ENCODE measurements around the gene OR6S1.

OR6S1 gene

DNA sequence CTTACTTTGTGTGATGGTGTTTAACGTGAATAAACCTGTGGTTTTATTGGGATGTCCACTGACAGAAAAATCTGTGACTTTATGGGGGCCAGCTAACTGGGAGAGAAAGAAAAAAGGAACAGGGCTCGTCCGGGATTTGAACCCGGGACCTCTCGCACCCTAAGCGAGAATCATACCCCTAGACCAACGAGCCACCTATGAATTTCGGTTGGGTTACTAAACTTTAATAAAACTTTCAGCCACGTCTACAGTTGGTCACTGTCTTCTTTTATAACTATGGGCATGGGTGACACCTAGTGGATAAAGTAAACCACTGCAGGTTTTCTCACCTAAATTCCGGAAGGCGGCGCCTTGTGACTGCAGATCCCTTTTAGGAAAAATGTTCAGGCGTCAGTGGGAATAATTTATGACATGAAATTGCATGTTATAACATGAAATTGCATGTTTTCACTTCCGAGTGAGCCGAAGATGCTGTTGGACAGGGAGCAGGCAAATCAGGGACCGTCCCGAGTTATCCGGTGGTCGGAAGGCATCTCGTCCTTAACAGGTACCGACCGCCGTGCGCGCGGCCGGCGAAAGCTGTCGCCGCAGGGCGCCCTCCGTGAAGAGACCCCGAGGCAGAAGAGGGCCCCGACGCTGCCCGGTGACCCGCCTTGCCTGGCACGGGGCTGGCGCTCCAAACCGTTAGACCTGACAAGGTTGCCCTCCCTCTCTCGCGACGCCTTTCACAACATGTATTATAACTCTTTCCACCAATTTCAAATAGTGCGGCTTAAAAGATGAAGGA, 32.1 kb downstream of the OR6S1 start (continued):
- TF ChIP-seq, protein P1, sequence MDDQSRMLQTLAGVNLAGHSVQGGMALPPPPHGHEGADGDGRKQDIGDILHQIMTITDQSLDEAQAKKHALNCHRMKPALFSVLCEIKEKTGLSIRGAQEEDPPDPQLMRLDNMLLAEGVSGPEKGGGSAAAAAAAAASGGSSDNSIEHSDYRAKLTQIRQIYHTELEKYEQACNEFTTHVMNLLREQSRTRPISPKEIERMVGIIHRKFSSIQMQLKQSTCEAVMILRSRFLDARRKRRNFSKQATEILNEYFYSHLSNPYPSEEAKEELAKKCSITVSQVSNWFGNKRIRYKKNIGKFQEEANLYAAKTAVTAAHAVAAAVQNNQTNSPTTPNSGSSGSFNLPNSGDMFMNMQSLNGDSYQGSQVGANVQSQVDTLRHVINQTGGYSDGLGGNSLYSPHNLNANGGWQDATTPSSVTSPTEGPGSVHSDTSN (CRISPR knock-in tag; IDR thresholded peaks at IDR 0.05): no peak
- TF ChIP-seq ZNF677 (tag by site-specific recombination; IDR thresholded peaks at IDR 0.05) (no peak), ZNF510 (tag by site-specific recombination; IDR thresholded peaks at IDR 0.05; ENCODE audit: insufficient replicate concordance) (no peak), ZNF549 (tag by site-specific recombination; IDR thresholded peaks at IDR 0.05) (no peak), SP2 (tag by site-specific recombination; IDR thresholded peaks at IDR 0.05) (no peak), KLF10 (tag by site-specific recombination; IDR thresholded peaks at IDR 0.05) (peak; percentile 55; the same call in 1 of the 2 replicates), HOXC10 (CRISPR knock-in tag; IDR thresholded peaks at IDR 0.05) (no peak), ZNF670 (tag by site-specific recombination; IDR thresholded peaks at IDR 0.05; ENCODE audit: low read depth) (no peak), ZNF266 (tag by site-specific recombination; IDR thresholded peaks at IDR 0.05; ENCODE audit: low read depth) (no peak), ZNF112 (tag by site-specific recombination; IDR thresholded peaks at IDR 0.05) (no peak), MYNN (tag by site-specific recombination; IDR thresholded peaks at IDR 0.05; ENCODE audit: borderline replicate concordance) (no peak), ZNF391 (tag by site-specific recombination; IDR thresholded peaks at IDR 0.05; ENCODE audit: borderline replicate concordance, low read depth) (peak; percentile 46; the same call in 1 of the 2 replicates), ZNF555 (tag by site-specific recombination; conservative IDR thresholded peaks at IDR 0.05) (no peak), KLF16 (tag by site-specific recombination; IDR thresholded peaks at IDR 0.05) (0 out of 2 replicates have a peak, but pooled peaks have one; percentile 22), OSR2 (tag by site-specific recombination; IDR thresholded peaks at IDR 0.05) (no peak), ZNF626 (tag by site-specific recombination; IDR thresholded peaks at IDR 0.05) (no peak), ZNF768 (tag by site-specific recombination; IDR thresholded peaks at IDR 0.05) (no peak), ZNF404 (tag by site-specific recombination; IDR thresholded peaks at IDR 0.05) (no peak), ZNF169 (tag by site-specific recombination; IDR thresholded peaks at IDR 0.05) (no peak), ZNF830 (tag by site-specific recombination; IDR thresholded peaks at IDR 0.05; ENCODE audit: low read depth) (no peak), ZNF19 (tag by site-specific recombination; IDR thresholded peaks at IDR 0.05; ENCODE audit: low read depth) (no peak)
- TF ChIP-seq, protein P2, sequence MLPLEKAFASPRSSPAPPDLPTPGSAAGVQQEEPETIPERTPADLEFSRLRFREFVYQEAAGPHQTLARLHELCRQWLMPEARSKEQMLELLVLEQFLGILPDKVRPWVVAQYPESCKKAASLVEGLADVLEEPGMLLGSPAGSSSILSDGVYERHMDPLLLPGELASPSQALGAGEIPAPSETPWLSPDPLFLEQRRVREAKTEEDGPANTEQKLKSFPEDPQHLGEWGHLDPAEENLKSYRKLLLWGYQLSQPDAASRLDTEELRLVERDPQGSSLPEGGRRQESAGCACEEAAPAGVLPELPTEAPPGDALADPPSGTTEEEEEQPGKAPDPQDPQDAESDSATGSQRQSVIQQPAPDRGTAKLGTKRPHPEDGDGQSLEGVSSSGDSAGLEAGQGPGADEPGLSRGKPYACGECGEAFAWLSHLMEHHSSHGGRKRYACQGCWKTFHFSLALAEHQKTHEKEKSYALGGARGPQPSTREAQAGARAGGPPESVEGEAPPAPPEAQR (tag by site-specific recombination; IDR thresholded peaks at IDR 0.05): no peak
- TF ChIP-seq, protein P3, sequence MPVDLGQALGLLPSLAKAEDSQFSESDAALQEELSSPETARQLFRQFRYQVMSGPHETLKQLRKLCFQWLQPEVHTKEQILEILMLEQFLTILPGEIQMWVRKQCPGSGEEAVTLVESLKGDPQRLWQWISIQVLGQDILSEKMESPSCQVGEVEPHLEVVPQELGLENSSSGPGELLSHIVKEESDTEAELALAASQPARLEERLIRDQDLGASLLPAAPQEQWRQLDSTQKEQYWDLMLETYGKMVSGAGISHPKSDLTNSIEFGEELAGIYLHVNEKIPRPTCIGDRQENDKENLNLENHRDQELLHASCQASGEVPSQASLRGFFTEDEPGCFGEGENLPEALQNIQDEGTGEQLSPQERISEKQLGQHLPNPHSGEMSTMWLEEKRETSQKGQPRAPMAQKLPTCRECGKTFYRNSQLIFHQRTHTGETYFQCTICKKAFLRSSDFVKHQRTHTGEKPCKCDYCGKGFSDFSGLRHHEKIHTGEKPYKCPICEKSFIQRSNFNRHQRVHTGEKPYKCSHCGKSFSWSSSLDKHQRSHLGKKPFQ (tag by site-specific recombination; IDR thresholded peaks at IDR 0.05): no peak
- TF ChIP-seq, protein P4, sequence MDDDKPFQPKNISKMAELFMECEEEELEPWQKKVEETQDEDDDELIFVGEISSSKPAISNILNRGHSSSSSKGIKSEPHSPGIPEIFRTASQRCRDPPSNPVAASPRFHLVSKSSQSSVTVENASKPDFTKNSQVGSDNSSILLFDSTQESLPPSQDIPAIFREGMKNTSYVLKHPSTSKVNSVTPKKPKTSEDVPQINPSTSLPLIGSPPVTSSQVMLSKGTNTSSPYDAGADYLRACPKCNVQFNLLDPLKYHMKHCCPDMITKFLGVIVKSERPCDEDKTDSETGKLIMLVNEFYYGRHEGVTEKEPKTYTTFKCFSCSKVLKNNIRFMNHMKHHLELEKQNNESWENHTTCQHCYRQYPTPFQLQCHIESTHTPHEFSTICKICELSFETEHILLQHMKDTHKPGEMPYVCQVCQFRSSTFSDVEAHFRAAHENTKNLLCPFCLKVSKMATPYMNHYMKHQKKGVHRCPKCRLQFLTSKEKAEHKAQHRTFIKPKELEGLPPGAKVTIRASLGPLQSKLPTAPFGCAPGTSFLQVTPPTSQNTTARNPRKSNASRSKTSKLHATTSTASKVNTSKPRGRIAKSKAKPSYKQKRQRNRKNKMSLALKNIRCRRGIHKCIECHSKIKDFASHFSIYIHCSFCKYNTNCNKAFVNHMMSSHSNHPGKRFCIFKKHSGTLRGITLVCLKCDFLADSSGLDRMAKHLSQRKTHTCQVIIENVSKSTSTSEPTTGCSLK (tag by site-specific recombination; IDR thresholded peaks at IDR 0.05): no peak
- TF ChIP-seq, protein P5, sequence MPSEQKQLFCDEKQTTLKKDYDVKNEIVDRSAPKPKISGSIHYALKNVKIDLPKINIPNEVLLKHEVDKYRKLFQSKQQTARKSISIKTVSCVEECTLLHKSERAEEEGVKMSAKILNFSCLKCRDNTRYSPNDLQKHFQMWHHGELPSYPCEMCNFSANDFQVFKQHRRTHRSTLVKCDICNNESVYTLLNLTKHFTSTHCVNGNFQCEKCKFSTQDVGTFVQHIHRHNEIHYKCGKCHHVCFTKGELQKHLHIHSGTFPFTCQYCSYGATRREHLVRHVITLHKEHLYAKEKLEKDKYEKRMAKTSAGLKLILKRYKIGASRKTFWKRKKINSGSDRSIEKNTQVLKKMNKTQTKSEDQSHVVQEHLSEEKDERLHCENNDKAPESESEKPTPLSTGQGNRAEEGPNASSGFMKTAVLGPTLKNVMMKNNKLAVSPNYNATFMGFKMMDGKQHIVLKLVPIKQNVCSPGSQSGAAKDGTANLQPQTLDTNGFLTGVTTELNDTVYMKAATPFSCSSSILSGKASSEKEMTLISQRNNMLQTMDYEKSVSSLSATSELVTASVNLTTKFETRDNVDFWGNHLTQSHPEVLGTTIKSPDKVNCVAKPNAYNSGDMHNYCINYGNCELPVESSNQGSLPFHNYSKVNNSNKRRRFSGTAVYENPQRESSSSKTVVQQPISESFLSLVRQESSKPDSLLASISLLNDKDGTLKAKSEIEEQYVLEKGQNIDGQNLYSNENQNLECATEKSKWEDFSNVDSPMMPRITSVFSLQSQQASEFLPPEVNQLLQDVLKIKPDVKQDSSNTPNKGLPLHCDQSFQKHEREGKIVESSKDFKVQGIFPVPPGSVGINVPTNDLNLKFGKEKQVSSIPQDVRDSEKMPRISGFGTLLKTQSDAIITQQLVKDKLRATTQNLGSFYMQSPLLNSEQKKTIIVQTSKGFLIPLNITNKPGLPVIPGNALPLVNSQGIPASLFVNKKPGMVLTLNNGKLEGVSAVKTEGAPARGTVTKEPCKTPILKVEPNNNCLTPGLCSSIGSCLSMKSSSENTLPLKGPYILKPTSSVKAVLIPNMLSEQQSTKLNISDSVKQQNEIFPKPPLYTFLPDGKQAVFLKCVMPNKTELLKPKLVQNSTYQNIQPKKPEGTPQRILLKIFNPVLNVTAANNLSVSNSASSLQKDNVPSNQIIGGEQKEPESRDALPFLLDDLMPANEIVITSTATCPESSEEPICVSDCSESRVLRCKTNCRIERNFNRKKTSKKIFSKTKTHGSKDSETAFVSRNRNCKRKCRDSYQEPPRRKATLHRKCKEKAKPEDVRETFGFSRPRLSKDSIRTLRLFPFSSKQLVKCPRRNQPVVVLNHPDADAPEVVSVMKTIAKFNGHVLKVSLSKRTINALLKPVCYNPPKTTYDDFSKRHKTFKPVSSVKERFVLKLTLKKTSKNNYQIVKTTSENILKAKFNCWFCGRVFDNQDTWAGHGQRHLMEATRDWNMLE (tag by site-specific recombination; conservative IDR thresholded peaks at IDR 0.05; ENCODE audit: low read depth): 0 out of 2 replicates have a peak, but pooled peaks have one; percentile 16
- TF ChIP-seq, protein P6, sequence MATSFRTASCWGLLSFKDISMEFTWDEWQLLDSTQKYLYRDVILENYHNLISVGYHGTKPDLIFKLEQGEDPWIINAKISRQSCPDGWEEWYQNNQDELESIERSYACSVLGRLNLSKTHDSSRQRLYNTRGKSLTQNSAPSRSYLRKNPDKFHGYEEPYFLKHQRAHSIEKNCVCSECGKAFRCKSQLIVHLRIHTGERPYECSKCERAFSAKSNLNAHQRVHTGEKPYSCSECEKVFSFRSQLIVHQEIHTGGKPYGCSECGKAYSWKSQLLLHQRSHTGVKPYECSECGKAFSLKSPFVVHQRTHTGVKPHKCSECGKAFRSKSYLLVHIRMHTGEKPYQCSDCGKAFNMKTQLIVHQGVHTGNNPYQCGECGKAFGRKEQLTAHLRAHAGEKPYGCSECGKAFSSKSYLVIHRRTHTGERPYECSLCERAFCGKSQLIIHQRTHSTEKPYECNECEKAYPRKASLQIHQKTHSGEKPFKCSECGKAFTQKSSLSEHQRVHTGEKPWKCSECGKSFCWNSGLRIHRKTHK (tag by site-specific recombination; IDR thresholded peaks at IDR 0.05): no peak

All from HEK293 (cell line).